Ecto neural progenitor cell (in vitro differentiated cells): Measurements from ENCODE around the gene CRABP2.

Source experiments
- DNase-seq: peaks from one replicate; pipeline ENCODE4 v3.0.0-alpha.2; 2018; ENCODE audit warnings: low spot score

The CRABP2 gene

DNA sequence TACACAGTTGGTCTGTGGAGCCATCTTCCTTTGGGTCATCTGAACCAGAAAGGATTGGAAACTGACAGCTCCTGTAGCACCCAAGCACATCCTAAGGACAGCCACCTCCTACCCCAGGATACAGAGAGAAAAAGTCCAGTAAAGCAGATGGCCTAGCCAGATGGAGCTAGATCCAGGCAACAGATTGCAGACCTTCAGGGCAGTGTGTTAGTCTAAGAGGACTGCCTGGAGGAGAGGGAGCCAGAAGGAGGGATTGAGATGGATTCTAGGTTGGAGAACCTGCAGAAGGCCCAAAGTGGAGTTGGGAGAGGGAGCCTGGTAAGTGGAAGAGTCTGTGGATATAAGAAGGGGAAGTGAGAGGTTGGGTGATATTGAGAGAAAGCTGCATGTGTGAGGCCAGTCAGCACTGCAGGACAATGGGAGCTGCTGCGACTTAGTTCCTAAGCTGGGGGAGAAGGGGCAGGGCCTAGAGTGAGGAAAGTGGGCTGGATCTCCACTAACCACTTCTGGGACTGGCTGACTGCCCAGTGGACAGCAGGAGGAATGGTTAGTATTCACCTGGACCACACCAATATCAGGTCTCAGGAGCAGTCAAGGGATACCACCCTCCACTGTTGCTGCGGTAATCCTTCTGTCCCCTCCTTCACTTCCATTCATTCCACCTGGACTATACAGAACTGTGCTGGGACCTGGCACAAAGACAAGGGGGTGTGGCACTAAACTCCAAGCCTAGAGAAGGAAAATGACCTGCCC is 50.1 kb downstream of the CRABP2 start:
- DNase-seq = no peak

GRCh38 chr1:156654700-156655099 is 50.7 kb downstream of the CRABP2 start:
- DNase-seq = no peak

DNA sequence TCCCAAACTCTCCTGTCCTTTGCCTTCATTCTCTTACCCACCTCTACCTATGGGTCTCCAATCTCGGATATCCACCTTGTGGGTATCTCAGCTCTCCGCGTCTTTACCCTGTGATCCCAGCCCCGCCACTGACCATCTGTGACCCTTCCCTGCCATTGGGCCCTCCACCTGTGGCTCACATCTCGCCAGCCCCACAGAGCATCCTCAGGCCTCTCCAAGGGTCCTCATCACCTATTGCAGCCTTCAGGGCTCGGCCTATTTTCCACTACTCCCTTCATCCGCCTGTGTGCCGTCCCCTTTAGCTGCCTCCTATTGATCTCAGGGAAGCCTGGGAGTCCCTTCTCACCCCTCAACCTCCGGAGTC is 52.4 kb downstream of the CRABP2 start:
- DNase-seq = no peak

DNA sequence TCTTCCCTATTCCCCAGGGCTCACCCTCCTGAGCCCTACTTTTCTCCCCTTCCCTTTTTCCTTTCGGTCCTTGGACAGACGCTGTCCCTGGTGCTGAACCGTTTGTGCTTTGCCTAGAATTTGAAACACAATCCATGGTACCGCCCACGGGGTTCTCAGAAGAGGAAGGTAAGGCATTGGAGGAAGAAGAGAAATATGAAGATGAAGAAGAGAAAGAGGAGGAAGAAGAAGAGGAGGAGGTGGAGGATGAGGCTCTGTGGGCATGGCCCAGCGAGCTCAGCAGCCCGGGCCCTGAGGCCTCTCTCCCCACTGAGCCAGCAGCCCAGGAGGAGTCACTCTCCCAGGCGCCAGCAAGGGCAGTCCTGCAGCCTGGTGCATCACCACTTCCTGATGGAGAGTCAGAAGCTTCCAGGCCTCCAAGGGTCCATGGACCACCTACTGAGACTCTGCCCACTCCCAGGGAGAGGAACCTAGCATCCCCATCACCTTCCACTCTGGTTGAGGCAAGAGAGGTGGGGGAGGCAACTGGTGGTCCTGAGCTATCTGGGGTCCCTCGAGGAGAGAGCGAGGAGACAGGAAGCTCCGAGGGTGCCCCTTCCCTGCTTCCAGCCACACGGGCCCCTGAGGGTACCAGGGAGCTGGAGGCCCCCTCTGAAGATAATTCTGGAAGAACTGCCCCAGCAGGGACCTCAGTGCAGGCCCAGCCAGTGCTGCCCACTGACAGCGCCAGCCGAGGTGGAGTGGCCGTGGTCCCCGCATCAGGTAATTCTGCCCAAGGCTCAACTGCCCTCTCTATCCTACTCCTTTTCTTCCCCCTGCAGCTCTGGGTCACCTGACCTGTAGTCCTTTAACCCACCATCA is 53.0 kb downstream of the CRABP2 start:
- DNase-seq = no peak
